ENCODE data around the gene VTN. TPM values are rescaled to one million over a fixed set of nuclear protein-coding genes. Genes with fewer than 3 reads are reported as not detected.

VTN gene
- total RNA-seq, 2 experiments from 2014 or later, result not detected

- no peaks in the 10 kb centered on the region for H3K27me3 Mint-ChIP-seq
- H3K4me1 Mint-ChIP-seq (ENCODE audit: low read depth), result peaks cover 28% of the 10 kb centered on the region
- no peak overlapping the region for H3K27ac Mint-ChIP-seq
- POLR2A ChIA-PET, result interaction anchor here (1.4 kb wide), 1 partner anchor 9 kb away, joined by 4 read pairs; the partner anchor contains the start of genes IFT20 and TNFAIP1
- CTCF ChIA-PET, result interaction anchor here (1.0 to 1.6 kb wide), 2 partner anchors 10 to 93 kb away, joined by 3 read pairs; partner anchors contain the start of genes IFT20 and TNFAIP1
- H3K4me3 Mint-ChIP-seq, result no peak overlapping the region
- H3K36me3 Mint-ChIP-seq, result peaks cover 30% of the 10 kb centered on the region
- no peak for DNase-seq
- no peaks in the 10 kb centered on the region for H3K9me3 Mint-ChIP-seq
- intact Hi-C loops (cut with micrococcal nuclease), result no loop called here
These were observed 44.0 kb downstream of the VTN start for GRCh38 chr17:28326114-28326513.

- no peak for DNase-seq
- intact Hi-C loops (cut with micrococcal nuclease), result no loop called here
- ChIA-PET POLR2A (interaction anchor here (1.4 kb wide), 1 partner anchor 10 kb away, joined by 4 read pairs; the partner anchor contains the start of genes IFT20 and TNFAIP1), CTCF (interaction anchor here (1.6 kb wide), 1 partner anchor 92 kb away, joined by 3 read pairs; no protein-coding TSS in a partner anchor)
- Mint-ChIP-seq H3K9me3 (no peaks in the 10 kb centered on the region), H3K4me3 (no peak overlapping the region), H3K27ac (no peak overlapping the region), H3K4me1 (ENCODE audit: low read depth) (peaks cover 35% of the 10 kb centered on the region), H3K27me3 (no peaks in the 10 kb centered on the region), H3K36me3 (peaks cover 34% of the 10 kb centered on the region)
These were observed 44.9 kb downstream of the VTN start for GRCh38 chr17:28325211-28325610.

GRCh38 chr17:28324781-28325180 is 45.3 kb downstream of the VTN start:
- no peak for DNase-seq
- ChIA-PET POLR2A (no interaction called here), CTCF (interaction anchor here (1.6 kb wide), 1 partner anchor 91 kb away, joined by 3 read pairs; no protein-coding TSS in a partner anchor)
- Mint-ChIP-seq H3K27ac (no peak overlapping the region), H3K4me1 (ENCODE audit: low read depth) (peaks cover 39% of the 10 kb centered on the region), H3K27me3 (no peaks in the 10 kb centered on the region), H3K36me3 (peaks cover 37% of the 10 kb centered on the region), H3K4me3 (no peak overlapping the region), H3K9me3 (no peaks in the 10 kb centered on the region)
- intact Hi-C loops (cut with micrococcal nuclease), result no loop called here

- Mint-ChIP-seq H3K4me3 (no peak overlapping the region), H3K9me3 (no peaks in the 10 kb centered on the region), H3K27ac (no peak overlapping the region), H3K27me3 (no peaks in the 10 kb centered on the region), H3K4me1 (ENCODE audit: low read depth) (peaks cover 39% of the 10 kb centered on the region), H3K36me3 (peaks cover 37% of the 10 kb centered on the region)
- CTCF ChIA-PET, result interaction anchor here (1.6 kb wide), 1 partner anchor 91 kb away, joined by 3 read pairs; no protein-coding TSS in a partner anchor
- POLR2A ChIA-PET, result no interaction called here
- intact Hi-C loops (cut with micrococcal nuclease), result no loop called here
- DNase-seq, result no peak
These were observed 45.8 kb downstream of the VTN start for GRCh38 chr17:28324267-28324745.

- ChIA-PET CTCF (interaction anchor here (2.5 kb wide), 1 partner anchor 14 kb away, joined by 13 read pairs; the partner anchor contains the start of genes IFT20 and TNFAIP1), POLR2A (interaction anchor here (1.0 to 4.0 kb wide), 4 partner anchors 10 to 37 kb away, joined by 3 to 21 read pairs (median 3); partner anchors contain the start of genes IFT20, POLDIP2 and TNFAIP1)
- peaks cover 22% of the 10 kb centered on the region for H3K4me1 Mint-ChIP-seq (ENCODE audit: low read depth)
- peaks cover 12% of the 10 kb centered on the region for H3K36me3 Mint-ChIP-seq
- peak overlapping the region; percentile 82 for H3K4me3 Mint-ChIP-seq
- no peaks in the 10 kb centered on the region for H3K27me3 Mint-ChIP-seq
- H3K27ac Mint-ChIP-seq, result peak overlapping the region; percentile 6
- no peaks in the 10 kb centered on the region for H3K9me3 Mint-ChIP-seq
- no peak for DNase-seq
- intact Hi-C loops (cut with micrococcal nuclease), result no loop called here
These were observed 49.7 kb downstream of the VTN start for GRCh38 chr17:28320215-28321061.

GRCh38 chr17:28319598-28319935 is 50.5 kb downstream of the VTN start:
- Mint-ChIP-seq H3K4me3 (peak overlapping the region; percentile 82), H3K9me3 (no peaks in the 10 kb centered on the region), H3K4me1 (ENCODE audit: low read depth) (peaks cover 22% of the 10 kb centered on the region), H3K27ac (peak overlapping the region; percentile 42), H3K27me3 (no peaks in the 10 kb centered on the region), H3K36me3 (peaks cover 12% of the 10 kb centered on the region)
- ChIA-PET POLR2A (interaction anchor here (1.0 to 4.0 kb wide), 4 partner anchors 11 to 38 kb away, joined by 3 to 21 read pairs (median 3); partner anchors contain the start of genes IFT20, POLDIP2 and TNFAIP1), CTCF (interaction anchor here (1.1 to 2.5 kb wide), 4 partner anchors 15 to 514 kb away, joined by 3 to 13 read pairs (median 3); partner anchors contain the start of genes IFT20 and TNFAIP1)
- intact Hi-C loops (cut with micrococcal nuclease), result loop anchor here (1.0 to 5.0 kb wide), 4 partner anchors 16 to 277 kb away; partner anchors contain the start of genes IFT20, NLK, SARM1 and TNFAIP1
- DNase-seq, result no peak

GRCh38 chr17:28318759-28319597 is 51.1 kb downstream of the VTN start, which contains the start of gene TMEM97:
Gene TMEM97 (plus strand): TSS chr17:28319200. CDS start chr17:28319240, 40 bp downstream.
- H3K4me3 Mint-ChIP-seq, result peak within 1 kb of the TSS; percentile 82
- peaks cover 12% of the 10 kb centered on the region for H3K36me3 Mint-ChIP-seq
- no peaks in the 10 kb centered on the region for H3K27me3 Mint-ChIP-seq
- H3K27ac Mint-ChIP-seq, result peak within 1 kb of the TSS; percentile 42
- POLR2A ChIA-PET, result interaction anchor here (0.6 to 4.0 kb wide), 6 partner anchors 12 to 38 kb away, joined by 3 to 21 read pairs (median 4); partner anchors contain the start of genes IFT20, POLDIP2 and TNFAIP1
- peak; percentile 96 for DNase-seq
- peaks cover 22% of the 10 kb centered on the region for H3K4me1 Mint-ChIP-seq (ENCODE audit: low read depth)
- no peaks in the 10 kb centered on the region for H3K9me3 Mint-ChIP-seq
- intact Hi-C loops (cut with micrococcal nuclease), result loop anchor here (1.0 to 5.0 kb wide), 4 partner anchors 16 to 277 kb away; partner anchors contain the start of genes IFT20, NLK, SARM1 and TNFAIP1
- CTCF ChIA-PET, result interaction anchor here (0.6 to 2.5 kb wide), 9 partner anchors 16 to 513 kb away, joined by 3 to 13 read pairs (median 3); partner anchors contain the start of genes IFT20 and TNFAIP1

- ChIA-PET CTCF (interaction anchor here (0.6 to 1.2 kb wide), 7 partner anchors 17 to 425 kb away, joined by 3 to 6 read pairs (median 3); partner anchors contain the start of genes IFT20, LYRM9 and TNFAIP1), POLR2A (interaction anchor here (1.4 to 4.0 kb wide), 3 partner anchors 18 to 39 kb away, joined by 6 to 21 read pairs (median 8); partner anchors contain the start of genes IFT20, POLDIP2 and TNFAIP1)
- intact Hi-C loops (cut with micrococcal nuclease), result loop anchor here (5.0 kb wide), 2 partner anchors 41 to 276 kb away; partner anchors contain the start of gene NLK
- Mint-ChIP-seq H3K4me3 (peak overlapping the region; percentile 82), H3K36me3 (peaks cover 12% of the 10 kb centered on the region), H3K27me3 (no peaks in the 10 kb centered on the region), H3K27ac (peak overlapping the region; percentile 42), H3K4me1 (ENCODE audit: low read depth) (peaks cover 22% of the 10 kb centered on the region), H3K9me3 (no peaks in the 10 kb centered on the region)
- no peak for DNase-seq
These were observed 51.9 kb downstream of the VTN start for GRCh38 chr17:28317966-28318758.
